ENCODE data around the gene DGCR8. TPM values are rescaled to one million over a fixed set of nuclear protein-coding genes. Genes with fewer than 3 reads are reported as not detected.

DGCR8 gene
- total RNA-seq, 6 experiments from 2014 or later: 11.4 to 27.2 (median 16.1) TPM

DNA sequence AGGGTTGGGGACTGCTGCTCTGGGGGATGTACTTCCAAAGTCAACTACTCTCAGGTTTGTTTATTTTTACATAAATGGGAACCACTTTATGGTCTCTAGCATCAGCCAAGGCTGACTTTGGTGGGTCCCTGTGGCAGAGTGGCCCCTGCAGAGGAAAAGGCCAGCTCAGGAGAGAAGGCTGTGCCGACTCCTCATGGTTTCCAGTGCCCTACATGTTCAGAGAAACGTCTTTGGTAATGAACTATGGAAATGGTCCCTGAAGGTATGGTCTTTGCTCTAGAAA lies 48.5 kb downstream of the DGCR8 start:
- H3K4me1 ChIP-seq: peaks cover 0 to 52% (median 27%) of the 10 kb centered on the region in 4 donors
- H3K9me3 ChIP-seq: no peaks in the 10 kb centered on the region
- ATAC-seq (no peak), DNase-seq (no peak)
- H3K36me3 ChIP-seq: no peaks in the 10 kb centered on the region
- H3K27ac ChIP-seq: peak overlapping the region in 2 of 3 donors; percentile 39 to 58
- no peaks in the 10 kb centered on the region for H3K27me3 ChIP-seq
- intact Hi-C loops (cut with DNase I): no loop called here
- TF ChIP-seq, protein P1, sequence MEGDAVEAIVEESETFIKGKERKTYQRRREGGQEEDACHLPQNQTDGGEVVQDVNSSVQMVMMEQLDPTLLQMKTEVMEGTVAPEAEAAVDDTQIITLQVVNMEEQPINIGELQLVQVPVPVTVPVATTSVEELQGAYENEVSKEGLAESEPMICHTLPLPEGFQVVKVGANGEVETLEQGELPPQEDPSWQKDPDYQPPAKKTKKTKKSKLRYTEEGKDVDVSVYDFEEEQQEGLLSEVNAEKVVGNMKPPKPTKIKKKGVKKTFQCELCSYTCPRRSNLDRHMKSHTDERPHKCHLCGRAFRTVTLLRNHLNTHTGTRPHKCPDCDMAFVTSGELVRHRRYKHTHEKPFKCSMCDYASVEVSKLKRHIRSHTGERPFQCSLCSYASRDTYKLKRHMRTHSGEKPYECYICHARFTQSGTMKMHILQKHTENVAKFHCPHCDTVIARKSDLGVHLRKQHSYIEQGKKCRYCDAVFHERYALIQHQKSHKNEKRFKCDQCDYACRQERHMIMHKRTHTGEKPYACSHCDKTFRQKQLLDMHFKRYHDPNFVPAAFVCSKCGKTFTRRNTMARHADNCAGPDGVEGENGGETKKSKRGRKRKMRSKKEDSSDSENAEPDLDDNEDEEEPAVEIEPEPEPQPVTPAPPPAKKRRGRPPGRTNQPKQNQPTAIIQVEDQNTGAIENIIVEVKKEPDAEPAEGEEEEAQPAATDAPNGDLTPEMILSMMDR (IDR thresholded peaks at IDR 0.05): no peak
- no peak for TF ChIP-seq POLR2A (IDR thresholded peaks at IDR 0.05)
- no peak overlapping the region for H3K4me3 ChIP-seq
- no CpG with 5 or more reads among the region's 2 CpGs for WGBS (ENCODE audit: insufficient coverage, low coverage, low lambda C conversion rate, missing lambda C conversion rate)

DNA sequence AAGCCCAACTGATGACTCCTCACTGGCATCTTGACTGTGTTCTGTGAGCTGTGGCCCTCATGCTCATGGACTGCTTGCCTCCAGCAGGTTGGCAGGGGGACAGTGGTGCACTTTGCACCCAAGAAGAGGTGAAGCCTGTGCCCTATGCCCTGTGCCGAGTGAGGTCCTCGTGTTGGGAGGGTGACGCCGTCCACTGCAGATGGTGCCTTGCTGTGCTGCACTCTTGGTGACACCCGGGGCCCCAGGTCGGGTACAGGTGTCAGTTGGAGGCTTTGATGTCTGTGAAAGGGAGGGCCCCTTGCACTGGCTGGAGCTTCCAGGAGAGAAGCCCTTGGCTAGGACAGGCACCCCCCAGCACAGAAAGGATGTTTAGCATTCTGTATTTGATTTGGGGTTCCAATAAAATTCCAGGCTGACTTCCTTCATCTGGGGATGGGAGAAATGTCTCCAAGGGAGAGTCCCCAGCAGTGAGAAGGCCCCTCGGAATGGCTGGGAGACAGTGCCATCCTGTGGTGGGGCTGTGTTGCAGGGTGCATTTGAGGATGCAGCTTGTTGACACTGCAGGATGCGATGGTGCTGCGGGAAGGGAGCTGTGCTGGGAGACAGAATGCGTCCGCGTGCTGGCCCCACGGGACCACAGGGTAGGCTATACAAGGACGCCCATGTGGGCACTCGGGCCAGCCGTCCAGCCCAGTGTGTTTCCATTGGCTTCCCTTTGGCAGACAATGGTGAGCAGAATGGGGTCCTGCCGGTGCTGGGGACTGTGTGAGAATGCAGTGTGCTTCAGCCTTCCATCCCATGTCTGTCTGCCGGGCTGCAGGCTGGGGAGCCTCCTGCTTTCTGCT lies 49.1 kb downstream of the DGCR8 start:
- Histone ChIP-seq H3K4me1 (peaks cover 0 to 52% (median 27%) of the 10 kb centered on the region in 4 donors), H3K9me3 (no peaks in the 10 kb centered on the region), H3K27ac (peak overlapping the region in 2 of 3 donors; percentile 39 to 58), H3K4me3 (no peak overlapping the region), H3K36me3 (no peaks in the 10 kb centered on the region), H3K27me3 (no peaks in the 10 kb centered on the region)
- TF ChIP-seq, protein P1 (IDR thresholded peaks at IDR 0.05): peak; percentile 44 to 59 (median 50)
- no peak for TF ChIP-seq POLR2A (IDR thresholded peaks at IDR 0.05)
- intact Hi-C loops (cut with DNase I): no loop called here
- WGBS (ENCODE audit: insufficient coverage, low coverage, low lambda C conversion rate, missing lambda C conversion rate): 0% methylated on average over 6 of the region's 18 CpGs
- ATAC-seq: peak; percentile 43 to 63 (median 58)
- DNase-seq: peak; percentile 65 to 90 (median 90)

DNA sequence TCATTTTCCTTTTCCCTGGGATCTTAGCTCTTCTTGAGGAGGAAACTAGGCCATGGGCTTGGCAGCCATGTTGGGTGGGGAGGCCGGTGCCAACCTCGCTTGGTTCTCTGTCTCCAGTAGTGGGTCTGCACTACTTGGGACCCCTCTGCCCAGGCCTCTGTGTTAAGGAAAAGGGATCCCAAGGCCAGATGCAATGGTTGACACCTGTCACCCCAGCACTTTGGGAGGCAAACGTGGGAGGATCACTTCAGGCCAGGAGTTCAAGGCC lies 49.6 kb downstream of the DGCR8 start:
- WGBS (ENCODE audit: insufficient coverage, low coverage, low lambda C conversion rate, missing lambda C conversion rate): 47% methylated on average over 2 of the region's 3 CpGs
- H3K27me3 ChIP-seq: no peaks in the 10 kb centered on the region
- DNase-seq (no peak), ATAC-seq (no peak)
- no peak for TF ChIP-seq POLR2A (IDR thresholded peaks at IDR 0.05)
- TF ChIP-seq, protein P1 (IDR thresholded peaks at IDR 0.05): no peak
- no peaks in the 10 kb centered on the region for H3K36me3 ChIP-seq
- peak overlapping the region in 1 of 3 donors; percentile 58 for H3K27ac ChIP-seq
- H3K4me3 ChIP-seq: no peak overlapping the region
- H3K4me1 ChIP-seq: peaks cover 0 to 50% (median 26%) of the 10 kb centered on the region in 4 donors
- H3K9me3 ChIP-seq: no peaks in the 10 kb centered on the region
- intact Hi-C loops (cut with DNase I): no loop called here

GRCh38 chr22:20130319-20130718 lies 50.3 kb downstream of the DGCR8 start:
- no peak for ATAC-seq
- Histone ChIP-seq H3K9me3 (no peaks in the 10 kb centered on the region), H3K27ac (peak overlapping the region in 1 of 3 donors; percentile 82), H3K27me3 (no peaks in the 10 kb centered on the region), H3K36me3 (no peaks in the 10 kb centered on the region), H3K4me3 (no peak overlapping the region), H3K4me1 (peaks cover 0 to 44% (median 22%) of the 10 kb centered on the region in 4 donors)
- TF ChIP-seq POLR2A (IDR thresholded peaks at IDR 0.05): no peak
- TF ChIP-seq, protein P1 (IDR thresholded peaks at IDR 0.05): peak in 2 of 4 donors; percentile 4 to 19
- intact Hi-C loops (cut with DNase I): no loop called here
- DNase-seq: no peak
- 80% methylated on average over 1 of the region's 3 CpGs for WGBS (ENCODE audit: insufficient coverage, low coverage, low lambda C conversion rate, missing lambda C conversion rate)

Measured in right lobe of liver (tissue), 6 donors.